Heart left ventricle (tissue), 13 donors: ENCODE results near the gene CDA.

Experiments
- POLR2A ChIP-seq, 2 donors: fragments of 450-650 bp; IDR thresholded peaks; one replicate each; pipeline ENCODE4 v1.6.1; 2017; ENCODE audit warnings: antibody characterized with exemption in 2 of 2, mild to moderate bottlenecking in 2 of 2, moderate library complexity in 2 of 2
- TF ChIP-seq, protein P1 (sequence below), 12 donors: fragments of 200-600 bp; sonication (generic) in 4 of 12; IDR thresholded peaks; one replicate each; pipeline versions ENCODE4 v1.5.0 to v1.8.0; 2018 to 2022; ENCODE audit warnings: antibody characterized with exemption in 12 of 12, mild to moderate bottlenecking in 5 of 12
- donor health status: ischemic (EF 13 %, LVEDD 7.1; RV severe dilation, severe dysfunction).
- donor health status: DM: no; HTN: yes; CAD: no.
- donor health status: DM: no; HTN: no; CAD: no.
- donor health status: ischemic (EF 25% LVEDD 6.9; RV normal size, moderate dysfunction).
- donor health status: ischemic (EF 25% LVEDD 5.7; RV mildly dilated, moderate dysfunction).
- donor health status: ischemic (EF 35%, LVEDD 5.7; RV mildly dilated, moderate dysfunction).
- donor health status: nonischemic (EF 11% LVEDD 7.7; RV severe dilation, severe dysfunction).
- donor health status: DM: yes; HTN: yes; CAD: no.
- donor health status: PGD.
- donor health status: ischemic (EF 29% LVEDD 5.4; RV normal size, mild dysfunction).
- donor health status: nonischemic (EF 23%, LVEDD 6.1; RV moderate dilation, normal function).

DNA sequence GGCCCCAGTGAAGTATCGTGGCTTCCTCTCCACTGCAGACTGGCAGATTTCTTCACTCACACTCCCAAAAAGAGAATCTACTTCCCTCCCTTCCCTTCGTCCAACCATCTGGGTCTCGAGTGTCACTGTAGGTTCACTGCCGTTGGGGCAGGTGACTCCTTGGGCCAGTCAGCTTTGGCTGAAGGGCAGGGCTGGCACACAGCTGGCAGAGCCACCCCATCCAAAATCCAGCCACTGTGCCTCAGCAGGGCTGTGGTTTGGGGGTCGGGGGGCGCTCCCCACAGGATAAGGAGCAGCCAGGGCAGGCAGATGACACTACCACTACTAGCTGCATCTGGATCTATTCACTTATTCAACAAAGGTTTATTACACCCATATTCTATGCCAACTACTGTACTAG, 54.2 kb downstream of the CDA start:
- TF ChIP-seq, protein P1, sequence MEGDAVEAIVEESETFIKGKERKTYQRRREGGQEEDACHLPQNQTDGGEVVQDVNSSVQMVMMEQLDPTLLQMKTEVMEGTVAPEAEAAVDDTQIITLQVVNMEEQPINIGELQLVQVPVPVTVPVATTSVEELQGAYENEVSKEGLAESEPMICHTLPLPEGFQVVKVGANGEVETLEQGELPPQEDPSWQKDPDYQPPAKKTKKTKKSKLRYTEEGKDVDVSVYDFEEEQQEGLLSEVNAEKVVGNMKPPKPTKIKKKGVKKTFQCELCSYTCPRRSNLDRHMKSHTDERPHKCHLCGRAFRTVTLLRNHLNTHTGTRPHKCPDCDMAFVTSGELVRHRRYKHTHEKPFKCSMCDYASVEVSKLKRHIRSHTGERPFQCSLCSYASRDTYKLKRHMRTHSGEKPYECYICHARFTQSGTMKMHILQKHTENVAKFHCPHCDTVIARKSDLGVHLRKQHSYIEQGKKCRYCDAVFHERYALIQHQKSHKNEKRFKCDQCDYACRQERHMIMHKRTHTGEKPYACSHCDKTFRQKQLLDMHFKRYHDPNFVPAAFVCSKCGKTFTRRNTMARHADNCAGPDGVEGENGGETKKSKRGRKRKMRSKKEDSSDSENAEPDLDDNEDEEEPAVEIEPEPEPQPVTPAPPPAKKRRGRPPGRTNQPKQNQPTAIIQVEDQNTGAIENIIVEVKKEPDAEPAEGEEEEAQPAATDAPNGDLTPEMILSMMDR (IDR thresholded peaks at IDR 0.05), result no peak
- no peak for TF ChIP-seq POLR2A (IDR thresholded peaks at IDR 0.05)
